Fibroblast of mammary gland (primary cell): ENCODE data around the gene ESRRA.
"Not testable (repeated sequence)": the region's sequence is repeated elsewhere in the genome, so short reads cannot be mapped to it uniquely, and the experiment has no call there.

Experiments used
- DNase-seq: peaks from one replicate; pipeline ENCODE4 v3.0.0-alpha.2; 2010; ENCODE audit warnings: low read depth
- H3K4me3 ChIP-seq: 2 replicates; pipeline ENCODE4 v1.5.1; 2011; ENCODE audit warnings: low read depth, mild to moderate bottlenecking, low read length, moderate library complexity; ENCODE audit not compliant: control insufficient read depth
- TF ChIP-seq, protein P1 (sequence below): conservative IDR thresholded peaks from 2 replicates; pipeline ENCODE4 v1.5.1; 2011; ENCODE audit warnings: low read depth, low read length, inconsistent platforms; ENCODE audit not compliant: control insufficient read depth, insufficient read depth

The ESRRA gene

GRCh38 chr11:64321533-64321932 is 16.2 kb downstream of the ESRRA start:
- no peak for DNase-seq
- TF ChIP-seq, protein P1, sequence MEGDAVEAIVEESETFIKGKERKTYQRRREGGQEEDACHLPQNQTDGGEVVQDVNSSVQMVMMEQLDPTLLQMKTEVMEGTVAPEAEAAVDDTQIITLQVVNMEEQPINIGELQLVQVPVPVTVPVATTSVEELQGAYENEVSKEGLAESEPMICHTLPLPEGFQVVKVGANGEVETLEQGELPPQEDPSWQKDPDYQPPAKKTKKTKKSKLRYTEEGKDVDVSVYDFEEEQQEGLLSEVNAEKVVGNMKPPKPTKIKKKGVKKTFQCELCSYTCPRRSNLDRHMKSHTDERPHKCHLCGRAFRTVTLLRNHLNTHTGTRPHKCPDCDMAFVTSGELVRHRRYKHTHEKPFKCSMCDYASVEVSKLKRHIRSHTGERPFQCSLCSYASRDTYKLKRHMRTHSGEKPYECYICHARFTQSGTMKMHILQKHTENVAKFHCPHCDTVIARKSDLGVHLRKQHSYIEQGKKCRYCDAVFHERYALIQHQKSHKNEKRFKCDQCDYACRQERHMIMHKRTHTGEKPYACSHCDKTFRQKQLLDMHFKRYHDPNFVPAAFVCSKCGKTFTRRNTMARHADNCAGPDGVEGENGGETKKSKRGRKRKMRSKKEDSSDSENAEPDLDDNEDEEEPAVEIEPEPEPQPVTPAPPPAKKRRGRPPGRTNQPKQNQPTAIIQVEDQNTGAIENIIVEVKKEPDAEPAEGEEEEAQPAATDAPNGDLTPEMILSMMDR, result no peak
- no peak overlapping the region for H3K4me3 ChIP-seq

- no peak overlapping the region for H3K4me3 ChIP-seq
- no peak for DNase-seq
- TF ChIP-seq, protein P1, result no peak
These were observed 17.6 kb downstream of the ESRRA start for GRCh38 chr11:64322925-64323260.

DNA sequence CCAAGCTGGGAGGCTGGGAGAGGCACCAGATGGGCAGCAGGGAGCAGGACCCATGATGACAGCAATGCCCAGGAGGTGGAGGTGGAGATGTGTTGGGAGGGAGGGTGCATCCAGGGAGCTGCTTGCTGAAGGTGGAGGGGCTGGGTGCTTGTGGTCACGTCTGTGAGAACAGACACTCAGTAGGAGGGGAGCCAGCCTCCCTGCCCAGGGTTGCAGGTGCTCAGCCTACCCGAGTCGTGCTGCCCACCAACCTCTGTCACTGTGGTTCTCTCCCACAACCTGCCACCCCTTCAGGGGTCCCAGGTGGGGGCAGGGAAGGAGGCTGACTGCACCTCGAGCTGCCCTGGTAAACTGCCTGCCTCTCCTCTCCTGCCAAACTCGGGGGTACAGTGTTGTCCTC is 18.0 kb downstream of the ESRRA start:
- TF ChIP-seq, protein P1, result no peak
- DNase-seq, result no peak
- no peak overlapping the region for H3K4me3 ChIP-seq

DNA sequence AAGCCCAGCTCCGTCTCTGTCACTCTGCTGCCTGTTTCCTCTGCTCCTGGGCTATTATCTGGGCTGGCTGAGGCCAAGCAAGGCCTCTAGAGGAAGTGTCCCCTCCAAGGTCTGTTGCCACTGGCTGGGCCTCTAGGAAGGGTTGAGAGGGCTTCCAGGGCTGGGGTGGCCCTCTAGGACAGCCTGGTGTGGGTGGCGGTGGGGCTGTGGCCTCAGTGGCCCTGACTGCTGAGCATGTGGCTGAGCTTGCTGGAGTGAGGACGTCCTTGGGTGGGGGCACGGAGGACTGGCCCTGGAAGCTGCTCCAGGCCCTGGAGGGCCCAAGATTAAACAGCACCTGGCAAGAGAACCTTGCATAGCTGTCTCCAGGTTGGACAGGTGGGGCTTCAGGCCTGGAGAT is 18.7 kb downstream of the ESRRA start:
- not testable (repeated sequence) for DNase-seq, H3K4me3 ChIP-seq

DNA sequence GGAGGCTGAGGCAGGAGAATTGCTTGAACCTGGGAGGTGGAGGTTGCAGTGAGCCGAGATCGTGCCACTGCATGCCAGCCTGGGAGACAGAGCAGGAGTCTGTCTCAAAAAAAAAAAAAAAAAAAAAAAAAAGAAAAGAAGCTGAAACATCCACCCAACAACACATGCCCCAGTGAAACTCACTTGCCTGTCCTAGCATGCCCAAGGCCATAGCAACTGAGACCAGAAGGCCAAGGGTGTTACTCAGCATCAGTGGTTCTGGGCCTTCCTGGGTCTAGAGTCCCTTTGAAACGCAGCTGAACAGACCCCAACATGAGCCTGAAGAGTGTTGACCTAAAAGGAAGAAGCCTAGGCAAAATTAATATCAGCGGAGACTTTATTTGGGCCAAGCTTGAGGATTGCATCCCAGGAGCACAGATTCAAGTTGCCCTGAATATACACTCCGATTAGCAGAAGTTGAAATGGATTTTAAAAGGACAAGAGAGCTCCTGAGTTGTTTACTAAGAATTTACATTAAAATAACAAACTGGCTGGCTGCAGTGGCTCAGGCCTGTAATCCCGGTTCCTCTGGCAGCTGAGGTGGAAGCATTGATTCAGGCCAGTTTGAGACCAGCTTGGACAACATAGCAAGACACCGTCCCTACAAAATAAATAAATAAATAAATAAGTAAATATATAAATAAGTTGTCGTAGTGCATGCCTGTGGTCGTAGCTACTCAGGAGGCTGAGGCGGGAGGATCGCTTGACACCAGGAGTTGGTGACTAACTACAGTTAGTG is 19.6 kb downstream of the ESRRA start:
- DNase-seq, result no peak
- H3K4me3 ChIP-seq, result no peak overlapping the region
- TF ChIP-seq, protein P1, result no peak

- no peak overlapping the region for H3K4me3 ChIP-seq
- TF ChIP-seq, protein P1, result no peak
These were observed 22.1 kb downstream of the ESRRA start for GRCh38 chr11:64327375-64327774.

DNA sequence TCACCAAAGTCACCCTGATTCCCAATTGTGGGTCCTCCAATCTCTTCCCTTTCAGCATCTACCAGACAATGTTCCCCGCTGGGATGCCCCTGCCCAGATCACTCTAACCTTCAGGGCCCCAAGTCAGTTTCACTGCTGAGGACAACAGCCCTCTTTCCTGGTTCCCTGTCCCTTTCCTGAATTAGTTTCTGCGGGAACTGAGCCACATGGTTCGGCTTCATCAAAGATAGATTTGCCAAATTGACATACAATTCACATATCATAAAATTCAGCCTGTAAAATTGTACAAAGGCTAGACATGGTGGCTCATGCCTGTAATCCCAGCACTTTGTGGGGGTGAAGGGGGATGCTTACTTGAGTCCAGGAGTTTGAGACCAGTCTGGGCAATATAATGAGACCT is 22.7 kb downstream of the ESRRA start:
- TF ChIP-seq, protein P1, result no peak
- no peak overlapping the region for H3K4me3 ChIP-seq
- no peak for DNase-seq

More at GRCh38 chr11:64327375-64327774, 22.1 kb downstream of the ESRRA start:
- DNase-seq, result no peak
